ENCODE data around the gene KY. TPM values are rescaled to one million over a fixed set of nuclear protein-coding genes. Genes with fewer than 3 reads are reported as not detected.

The KY gene
- total and polyA plus RNA-seq, 9 of the 15 experiments (the other 6 are each of a cell fraction or from before 2014, with no cell fraction given) = not detected

- 35% methylated on average over 2 of the region's 4 CpGs for WGBS (ENCODE audit: insufficient coverage, low coverage, missing lambda C conversion rate)
Measured at GRCh38 chr3:134562055-134562454, 88.8 kb downstream of the KY start.

More at GRCh38 chr3:134562055-134562454, 88.8 kb downstream of the KY start:
- Histone ChIP-seq H3K4me3 (no peak overlapping the region), H4K20me1 (replicated peaks; ENCODE audit: control insufficient read depth, insufficient read depth, low read length) (no peaks in the 10 kb centered on the region), H3K4me1 (replicated peaks in 1 of 2; ENCODE audit: control insufficient read depth in 2 of 2, insufficient read depth in 2 of 2, low read length in 2 of 2) (no peaks in the 10 kb centered on the region), H3K4me2 (ENCODE audit: insufficient read depth, low read length) (no peak overlapping the region), H3K27ac (ENCODE audit: extremely low read depth, low read depth, low read length) (no peak overlapping the region), H3K27me3 (ENCODE audit: control insufficient read depth in 2 of 2, insufficient read depth in 2 of 2, low read length in 2 of 2) (no peaks in the 10 kb centered on the region), H3K9me3 (replicated peaks; ENCODE audit: control insufficient read depth, insufficient read depth, low read depth, low read length) (no peaks in the 10 kb centered on the region), H3K79me2 (ENCODE audit: control insufficient read depth, insufficient read depth, low read length) (no peaks in the 10 kb centered on the region), H3K9me1 (ENCODE audit: control insufficient read depth, insufficient read depth, low read length) (no peaks in the 10 kb centered on the region), H2AFZ (ENCODE audit: low read depth, low read length) (no peak overlapping the region), H3K9ac (ENCODE audit: insufficient read depth in 1 of 2, low read depth in 2 of 2, low read length in 2 of 2) (no peak overlapping the region), H3K36me3 (ENCODE audit: control insufficient read depth, insufficient read depth, low read length) (no peaks in the 10 kb centered on the region)
- DNase-seq (ENCODE audit: extremely low read depth in 1 of 4, low spot score in 3 of 4) (no peak), FAIRE-seq (no peak), ATAC-seq (no peak)
- POLR2A ChIA-PET = interaction anchor here (0.6 to 0.8 kb wide), 2 partner anchors 245 to 381 kb away, joined by 3 read pairs; no protein-coding TSS in a partner anchor
- intact Hi-C loops (cut with micrococcal nuclease) = no loop called here
- CTCF ChIA-PET (ENCODE audit: low intra/inter-chr PET ratio) = no interaction called here
- in situ Hi-C loops (cut with MboI) = no loop called here
- BruUV-seq (replicated peaks) = no TSS peak
- TF ChIP-seq CXXC5 (CRISPR knock-in tag; IDR thresholded peaks at IDR 0.05) (no peak), PCBP1 (IDR thresholded peaks at IDR 0.05; ENCODE audit: low read depth, low read length, poor library complexity, severe bottlenecking) (no peak), IFI16 (CRISPR knock-in tag; IDR thresholded peaks at IDR 0.05) (no peak), ZNF318 (IDR thresholded peaks at IDR 0.05; ENCODE audit: borderline replicate concordance in 1 of 2, low read depth in 1 of 2) (no peak), EP300 (IDR thresholded peaks at IDR 0.05; ENCODE audit: low read length) (no peak), NR0B1 (IDR thresholded peaks at IDR 0.05; ENCODE audit: partially characterized antibody) (no peak)

Measured in K562 (cell line).